ENCODE results near the gene LRRC7. TPM values are rescaled to one million over a fixed set of nuclear protein-coding genes. Genes with fewer than 3 reads are reported as not detected.

The LRRC7 gene
- total and polyA plus RNA-seq, 2 experiments from 2014 or later = 0.99 to 1.8 TPM

GRCh38 chr1:70103770-70104169, 536.0 kb downstream of the LRRC7 start:
- Histone ChIP-seq H3K4me1 (ENCODE audit: insufficient read depth) (no peaks in the 10 kb centered on the region), H4K20me1 (ENCODE audit: insufficient read depth, poor library complexity, severe bottlenecking) (no peaks in the 10 kb centered on the region), H3K79me2 (no peaks in the 10 kb centered on the region), H3K9me3 (ENCODE audit: low read depth) (peaks cover 2% of the 10 kb centered on the region), H3K9me2 (replicated peaks; ENCODE audit: insufficient read depth) (no peaks in the 10 kb centered on the region), H3K27ac (no peak overlapping the region), H3K4me2 (no peak overlapping the region), H3K27me3 (no peaks in the 10 kb centered on the region), H2AFZ (no peak overlapping the region), H3K36me3 (replicated peaks; ENCODE audit: insufficient read depth, low read depth) (no peaks in the 10 kb centered on the region), H3K4me3 (no peak overlapping the region)
- WGBS (ENCODE audit: low lambda C conversion rate, missing lambda C conversion rate) = 90% methylated on average over 1 of the region's 1 CpG
- no peak for TF ChIP-seq EZH2phosphoT487 (IDR thresholded peaks at IDR 0.05; ENCODE audit: low read depth, severe bottlenecking, unreplicated experiment)
- TF ChIP-seq EZH2 (IDR thresholded peaks at IDR 0.05; ENCODE audit: borderline replicate concordance) = no peak
- TF ChIP-seq CTCF (IDR thresholded peaks at IDR 0.05; ENCODE audit: poor library complexity) = no peak
- no peak for DNase-seq (ENCODE audit: low spot score)

- Histone ChIP-seq H3K27ac (no peak overlapping the region), H4K20me1 (ENCODE audit: insufficient read depth, poor library complexity, severe bottlenecking) (no peaks in the 10 kb centered on the region), H3K9me3 (ENCODE audit: low read depth) (peaks cover 2% of the 10 kb centered on the region), H3K36me3 (replicated peaks; ENCODE audit: insufficient read depth, low read depth) (no peaks in the 10 kb centered on the region), H3K79me2 (no peaks in the 10 kb centered on the region), H3K4me3 (no peak overlapping the region), H2AFZ (no peak overlapping the region), H3K4me2 (no peak overlapping the region), H3K27me3 (no peaks in the 10 kb centered on the region), H3K4me1 (ENCODE audit: insufficient read depth) (no peaks in the 10 kb centered on the region), H3K9me2 (replicated peaks; ENCODE audit: insufficient read depth) (no peaks in the 10 kb centered on the region)
- no peak for DNase-seq (ENCODE audit: low spot score)
- 91% methylated on average over 5 of the region's 5 CpGs for WGBS (ENCODE audit: low lambda C conversion rate, missing lambda C conversion rate)
- TF ChIP-seq CTCF (IDR thresholded peaks at IDR 0.05; ENCODE audit: poor library complexity) (no peak), EZH2 (IDR thresholded peaks at IDR 0.05; ENCODE audit: borderline replicate concordance) (no peak), EZH2phosphoT487 (IDR thresholded peaks at IDR 0.05; ENCODE audit: low read depth, severe bottlenecking, unreplicated experiment) (no peak)
These were observed 541.5 kb downstream of the LRRC7 start for GRCh38 chr1:70109241-70109640.

GRCh38 chr1:70112838-70113237, 545.1 kb downstream of the LRRC7 start:
- H2AFZ ChIP-seq = no peak overlapping the region
- no peaks in the 10 kb centered on the region for H3K36me3 ChIP-seq (replicated peaks; ENCODE audit: insufficient read depth, low read depth)
- WGBS (ENCODE audit: low lambda C conversion rate, missing lambda C conversion rate) = 76% methylated on average over 5 of the region's 5 CpGs

More at GRCh38 chr1:70112838-70113237, 545.1 kb downstream of the LRRC7 start:
- Histone ChIP-seq H3K27ac (no peak overlapping the region), H3K9me3 (ENCODE audit: low read depth) (no peaks in the 10 kb centered on the region), H3K27me3 (no peaks in the 10 kb centered on the region), H3K79me2 (no peaks in the 10 kb centered on the region), H3K4me2 (no peak overlapping the region), H3K9me2 (replicated peaks; ENCODE audit: insufficient read depth) (no peaks in the 10 kb centered on the region), H3K4me1 (ENCODE audit: insufficient read depth) (no peaks in the 10 kb centered on the region), H3K4me3 (no peak overlapping the region), H4K20me1 (ENCODE audit: insufficient read depth, poor library complexity, severe bottlenecking) (no peaks in the 10 kb centered on the region)
- no peak for TF ChIP-seq CTCF (IDR thresholded peaks at IDR 0.05; ENCODE audit: poor library complexity)
- no peak for TF ChIP-seq EZH2 (IDR thresholded peaks at IDR 0.05; ENCODE audit: borderline replicate concordance)
- no peak for TF ChIP-seq EZH2phosphoT487 (IDR thresholded peaks at IDR 0.05; ENCODE audit: low read depth, severe bottlenecking, unreplicated experiment)
- DNase-seq (ENCODE audit: low spot score) = no peak
